ENCODE data around the gene NATD1. TPM values are rescaled to one million over a fixed set of nuclear protein-coding genes. Genes with fewer than 3 reads are reported as not detected.

NATD1 gene
- total and polyA plus RNA-seq, 2 experiments from 2014 or later, result 2.1 to 8.1 TPM

GRCh38 chr17:21298983-21299519 lies 45.8 kb upstream of the NATD1 start:
- no peaks in the 10 kb centered on the region for H3K9me2 ChIP-seq (ENCODE audit: insufficient read depth)
- no peak overlapping the region for H2AFZ ChIP-seq
- H3K27ac ChIP-seq (ENCODE audit: low read depth), result no peak overlapping the region
- Mint-ChIP-seq H3K4me1 (peaks cover 3% of the 10 kb centered on the region; the same call in 1 of the 3 replicates), H3K9me3 (peaks cover 92% of the 10 kb centered on the region), H3K36me3 (ENCODE audit: low read depth) (peaks cover 43% of the 10 kb centered on the region), H3K27ac (no peak overlapping the region), H3K27me3 (ENCODE audit: insufficient read depth, low read depth, poor library complexity) (peaks cover 31% of the 10 kb centered on the region), H3K4me3 (no peak overlapping the region)
- H3K4me2 ChIP-seq, result no peak overlapping the region
- H3K79me2 ChIP-seq (replicated peaks; ENCODE audit: insufficient read depth), result peaks cover 4% of the 10 kb centered on the region; the same call in 1 of the 2 replicates
- no peak for TF ChIP-seq CREB1 (CRISPR knock-in tag; IDR thresholded peaks at IDR 0.05; ENCODE audit: low read depth)
- TF ChIP-seq, protein P1, sequence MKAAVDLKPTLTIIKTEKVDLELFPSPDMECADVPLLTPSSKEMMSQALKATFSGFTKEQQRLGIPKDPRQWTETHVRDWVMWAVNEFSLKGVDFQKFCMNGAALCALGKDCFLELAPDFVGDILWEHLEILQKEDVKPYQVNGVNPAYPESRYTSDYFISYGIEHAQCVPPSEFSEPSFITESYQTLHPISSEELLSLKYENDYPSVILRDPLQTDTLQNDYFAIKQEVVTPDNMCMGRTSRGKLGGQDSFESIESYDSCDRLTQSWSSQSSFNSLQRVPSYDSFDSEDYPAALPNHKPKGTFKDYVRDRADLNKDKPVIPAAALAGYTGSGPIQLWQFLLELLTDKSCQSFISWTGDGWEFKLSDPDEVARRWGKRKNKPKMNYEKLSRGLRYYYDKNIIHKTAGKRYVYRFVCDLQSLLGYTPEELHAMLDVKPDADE (IDR thresholded peaks at IDR 0.05), result no peak
- no peak for TF ChIP-seq ZNF462 (CRISPR knock-in tag; IDR thresholded peaks at IDR 0.05)
- TF ChIP-seq EZH2phosphoT487 (IDR thresholded peaks at IDR 0.05; ENCODE audit: unreplicated experiment), result no peak
- TF ChIP-seq CTCF (conservative IDR thresholded peaks at IDR 0.05; ENCODE audit: low read depth in 2 of 2), result no peak
- no peak for TF ChIP-seq POLR2AphosphoS5 (IDR thresholded peaks at IDR 0.05; ENCODE audit: low read depth)
- TF ChIP-seq ZNF114 (CRISPR knock-in tag; IDR thresholded peaks at IDR 0.05), result no peak
- no peak for TF ChIP-seq EZH2 (IDR thresholded peaks at IDR 0.05; ENCODE audit: low read depth, unreplicated experiment)
- TF ChIP-seq STAT1 (IDR thresholded peaks at IDR 0.05; ENCODE audit: unreplicated experiment), result no peak
- TF ChIP-seq JUNB (IDR thresholded peaks at IDR 0.05; ENCODE audit: unreplicated experiment), result no peak
- no peaks in the 10 kb centered on the region for H3F3A ChIP-seq (replicated peaks; ENCODE audit: low read depth)
- no peak overlapping the region for H3K4me3 ChIP-seq
- no peaks in the 10 kb centered on the region for H3K4me1 ChIP-seq (ENCODE audit: insufficient read depth)
- H4K20me1 ChIP-seq (replicated peaks; ENCODE audit: insufficient read depth), result peaks cover 2% of the 10 kb centered on the region; the same call in 1 of the 2 replicates
- no peak for DNase-seq (ENCODE audit: low spot score)
- H3K36me3 ChIP-seq (ENCODE audit: insufficient read depth), result 0 out of 2 replicates have a peak, but pooled peaks cover 4% of the 10 kb centered on the region
- ATAC-seq, result no peak
- H3K27me3 ChIP-seq (ENCODE audit: insufficient read depth), result no peaks in the 10 kb centered on the region

All from GM23338 (cell line).